Posterior vena cava (tissue), 2 donors: Measurements from ENCODE around the gene GRB7. TPM values are rescaled to one million over a fixed set of nuclear protein-coding genes. Genes with fewer than 3 reads are reported as not detected.

Experiments used
- DNase-seq: peaks from one replicate; pipeline ENCODE4 v3.0.0-alpha.2; 2020; ENCODE audit warnings: low spot score
- intact Hi-C, 2 donors: fragments of 100-400 bp; cut with DNase I; formaldehyde crosslinking; loops; one replicate each; pipeline versions ENCODE4 v1.14.1 to v1.14.2; 2022 to 2023
- microRNA-seq, 2 donors: library from miRNA; unstranded; fragments of <30 nt; microRNA quantifications; one replicate each; pipeline ENCODE4 v1.2.0, GENCODE V29; 2020 to 2021; ENCODE audit warnings: borderline microRNAs expressed in 2 of 2
- total RNA-seq, 2 donors: library from RNA; stranded (reverse); fragmentation: NEBNext Ultra II Directional; extraction: Animal tissue kit (Norgen Biotek cat#: 25700); gene quantifications; one replicate each; pipeline ENCODE4 v1.2.1, GENCODE V29; 2021
- donor health status: DM: yes; HTN: yes; CAD: no.
- donor health status: DM: yes; HTN: yes; CAD: no.

GRB7 gene
- total RNA-seq, 2 donors from 2014 or later, result not detected

DNA sequence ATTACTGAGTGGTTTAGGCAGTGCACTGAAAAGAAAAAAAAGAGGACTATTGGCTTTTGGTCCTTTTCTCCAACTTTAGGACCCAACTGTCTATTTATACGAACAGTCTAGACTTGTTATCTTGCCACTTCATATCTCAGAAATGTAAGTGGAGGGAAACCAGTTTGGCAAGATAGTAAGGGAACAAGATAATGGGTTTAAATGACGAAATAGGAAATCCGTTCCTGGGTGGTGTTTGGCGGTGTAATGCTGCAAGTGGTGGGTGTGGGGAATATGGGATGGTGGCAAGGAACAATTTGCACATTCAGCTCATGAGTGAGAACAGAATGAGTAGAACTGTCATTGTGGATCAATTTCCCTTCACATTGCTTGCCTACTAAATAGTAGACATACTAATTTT lies 44.7 kb downstream of the GRB7 start:
- intact Hi-C loops, result no loop called here
- no peak for DNase-seq

GRCh38 chr17:39782980-39783379 lies 45.2 kb downstream of the GRB7 start:
- no peak for DNase-seq
- intact Hi-C loops, result no loop called here

- intact Hi-C loops, result no loop called here
- DNase-seq, result no peak
Measured at GRCh38 chr17:39787041-39787440, 49.3 kb downstream of the GRB7 start.

GRCh38 chr17:39787743-39788484 lies 50.2 kb downstream of the GRB7 start:
- intact Hi-C loops, result no loop called here
- DNase-seq, result no peak

GRCh38 chr17:39791111-39791992 lies 53.6 kb downstream of the GRB7 start:
- DNase-seq, result no peak
- intact Hi-C loops, result no loop called here

DNA sequence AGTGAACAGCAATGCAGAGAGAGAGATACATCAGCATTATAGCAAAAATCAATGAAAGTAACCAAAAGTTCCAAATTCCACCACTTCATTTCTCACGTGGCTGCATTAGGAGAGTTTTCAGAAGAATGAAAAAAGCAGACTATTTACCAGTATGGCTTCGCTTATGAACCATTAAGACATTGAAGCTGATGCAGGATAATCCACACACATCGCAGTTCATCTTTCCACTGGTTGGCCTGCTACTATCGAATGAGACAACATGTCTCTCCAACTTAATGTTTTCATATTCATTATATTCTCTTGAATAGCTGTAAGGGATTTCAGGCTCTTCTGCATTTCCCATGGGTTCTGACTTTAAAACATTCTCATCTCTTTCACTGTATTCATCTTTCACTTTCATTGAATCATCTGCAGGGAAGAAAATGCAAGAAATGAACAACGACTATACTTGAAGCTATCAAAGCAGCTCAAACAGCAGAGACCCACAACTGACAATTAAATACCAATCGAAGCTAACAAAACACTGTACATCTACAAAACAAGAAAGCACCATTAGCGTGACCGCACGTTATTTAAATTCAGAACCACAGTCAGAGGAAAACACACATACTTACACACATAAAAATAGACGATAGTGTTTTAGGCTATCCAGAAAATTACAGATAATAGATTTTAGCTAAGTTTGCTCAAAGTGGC lies 54.9 kb downstream of the GRB7 start:
- intact Hi-C loops, result no loop called here
- no peak for DNase-seq

- intact Hi-C loops, result no loop called here
- DNase-seq, result no peak
Measured at GRCh38 chr17:39793301-39793872, 55.6 kb downstream of the GRB7 start.

- intact Hi-C loops, result no loop called here
- DNase-seq, result no peak
Measured at GRCh38 chr17:39794249-39794970, 56.7 kb downstream of the GRB7 start.

Small RNAs within 50 kb of the gene (microRNA-seq; reads per million reads assigned to microRNA genes)
- 0.78 to 2.6 reads per million in 2 donors for gene MIR4728

Other genes starting within 250 kb of the GRB7 start
- not detected for gene NEUROD2, start 130.0 kb upstream of the GRB7 start, total RNA-seq
- gene PPP1R1B, start 111.0 kb upstream of the GRB7 start, total RNA-seq, result 1 to 10 TPM in 1 of 2 donors, under 1 TPM in 1; 0.38 to 2.3 TPM
- gene STARD3, start 100.8 kb upstream of the GRB7 start, total RNA-seq, result 10 to 100 TPM; 32.8 to 35.4 TPM
- gene TCAP, start 72.6 kb upstream of the GRB7 start, total RNA-seq, result 1 to 10 TPM in 1 of 2 donors, under 1 TPM in 1; 0.81 to 1.0 TPM
- gene PNMT, start 69.5 kb upstream of the GRB7 start, total RNA-seq, result 1 to 10 TPM in 1 of 2 donors, under 1 TPM in 1; 0.62 to 3.1 TPM
- 10 to 100 TPM; 12.0 to 12.3 TPM for gene PGAP3, start 49.9 kb upstream of the GRB7 start, total RNA-seq
- gene ERBB2, start 37.9 kb upstream of the GRB7 start, total RNA-seq, result 10 to 100 TPM; 33.0 to 42.8 TPM
- gene MIEN1, start 7.4 kb upstream of the GRB7 start, total RNA-seq, result 10 to 100 TPM; 27.4 to 33.6 TPM
- gene IKZF3, start 126.4 kb downstream of the GRB7 start, total RNA-seq, result 1 to 10 TPM; 1.6 TPM
- not detected for gene ZPBP2, start 130.3 kb downstream of the GRB7 start, total RNA-seq
- gene GSDMB, start 180.7 kb downstream of the GRB7 start, total RNA-seq, result 1 to 10 TPM; 4.2 to 6.0 TPM
- gene ORMDL3, start 189.7 kb downstream of the GRB7 start, total RNA-seq, result 10 to 100 TPM; 32.1 to 43.2 TPM
- not detected for gene LRRC3C, start 189.8 kb downstream of the GRB7 start, total RNA-seq
- gene GSDMA, start 225.1 kb downstream of the GRB7 start, total RNA-seq, result under 1 TPM; 0.19 to 0.57 TPM
- 10 to 100 TPM; 57.6 to 65.5 TPM for gene PSMD3, start 242.9 kb downstream of the GRB7 start, total RNA-seq